ENCODE results near the gene NUDT7.

Gene NUDT7

DNA sequence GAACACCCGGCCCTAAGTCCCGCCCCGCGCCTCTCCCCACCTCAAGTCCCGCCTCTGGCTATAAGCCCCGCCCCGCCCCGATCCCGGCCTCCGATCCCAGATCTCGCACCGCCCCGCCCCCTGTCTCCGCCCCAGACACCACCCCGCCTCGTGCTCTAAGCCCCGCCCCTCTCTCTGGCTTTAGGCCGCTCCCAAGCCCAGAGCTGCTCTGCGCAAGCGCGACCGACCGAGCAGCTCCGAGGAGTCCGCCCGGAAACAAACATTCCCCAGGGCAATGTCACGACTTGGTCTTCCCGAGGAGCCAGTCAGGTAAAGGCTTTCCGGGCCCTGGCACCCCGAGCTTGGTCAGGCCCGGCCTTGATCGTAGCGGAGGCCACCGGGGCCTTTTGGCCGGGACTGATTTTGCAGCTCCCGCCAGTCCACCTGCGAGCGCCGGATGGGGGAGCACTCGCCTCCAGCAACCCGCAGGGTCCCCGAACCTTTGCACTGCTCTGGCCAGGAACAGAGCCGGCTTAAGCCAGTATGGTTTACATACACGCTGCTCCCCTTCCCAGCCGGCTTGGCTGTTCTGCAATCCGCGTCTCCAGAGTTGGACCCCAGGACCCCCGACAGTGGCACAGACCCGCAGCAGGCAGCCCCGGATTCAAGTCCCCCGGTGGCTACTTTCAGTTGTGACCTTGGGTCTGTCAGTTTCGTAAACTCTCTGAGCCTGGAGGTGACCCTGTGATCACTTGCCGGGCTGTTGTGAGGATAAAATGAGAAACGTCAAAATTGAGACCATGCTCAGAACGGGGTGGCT is at the start of gene NUDT7:
Gene NUDT7, plus strand, starts transcription at position 206 of the 799 bp plus-strand sequence. Its CDS starts 69 bp downstream, at position 275.
- DNase-seq (ENCODE audit: low read depth): peak; percentile 92

DNA sequence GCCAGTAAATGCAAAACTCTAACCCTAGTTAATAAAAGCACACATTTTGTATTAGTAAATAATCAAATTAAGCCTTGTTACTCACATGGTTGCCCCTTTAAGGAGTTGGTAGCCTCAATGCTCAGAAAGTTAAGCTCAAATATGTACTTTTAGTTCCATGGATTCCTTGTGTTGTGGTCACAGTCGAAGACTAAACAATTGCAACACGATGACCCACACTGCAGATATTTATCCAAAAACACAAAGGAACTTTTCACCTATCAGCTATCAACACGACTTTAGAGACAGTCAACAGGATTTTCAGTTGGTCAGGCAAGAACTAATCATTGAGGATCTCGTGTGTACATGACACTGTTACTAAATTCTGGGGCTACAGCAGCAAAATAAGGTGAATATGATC is 47.4 kb upstream of the NUDT7 start:
- DNase-seq (ENCODE audit: low read depth): no peak

DNA sequence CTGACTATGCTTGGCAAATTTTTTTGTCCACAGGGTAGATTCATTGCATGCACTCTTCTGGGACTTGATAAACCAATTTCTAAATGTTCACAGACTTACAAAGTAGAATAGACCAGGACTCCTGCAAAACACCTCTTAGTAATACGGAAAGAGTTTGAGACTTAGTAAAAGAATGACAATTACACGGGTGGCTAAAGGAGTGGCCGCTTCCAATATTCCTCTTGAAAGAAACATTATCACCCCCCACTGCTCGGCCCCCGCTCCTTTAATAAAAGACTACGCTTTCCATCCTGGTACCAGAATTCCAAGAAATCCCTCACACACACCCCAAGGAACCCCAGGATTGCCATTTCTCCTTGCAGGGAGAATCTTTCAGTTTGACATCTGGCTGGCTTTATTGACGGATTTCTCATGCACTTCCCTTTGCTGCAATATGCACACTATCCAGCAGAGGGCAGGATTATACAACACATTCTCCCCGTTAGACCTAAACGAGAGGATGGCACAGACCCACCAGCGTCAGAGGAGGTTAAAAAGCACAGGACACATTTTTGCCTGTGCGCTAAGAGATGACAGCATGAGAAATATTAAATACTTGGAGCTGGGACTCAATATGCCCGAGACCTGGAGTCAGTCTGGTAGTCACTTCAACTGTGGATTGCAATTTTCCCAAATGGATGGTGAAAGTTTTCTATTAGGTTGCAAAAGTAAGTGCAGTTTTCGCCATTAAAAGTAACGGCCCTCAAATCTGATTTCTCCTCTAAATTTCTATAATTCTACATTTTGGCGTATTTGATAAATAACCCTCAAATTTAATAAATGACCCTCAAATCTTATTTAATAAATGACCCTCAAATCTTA is 46.6 kb upstream of the NUDT7 start:
- DNase-seq (ENCODE audit: low read depth): peak; percentile 8

DNA sequence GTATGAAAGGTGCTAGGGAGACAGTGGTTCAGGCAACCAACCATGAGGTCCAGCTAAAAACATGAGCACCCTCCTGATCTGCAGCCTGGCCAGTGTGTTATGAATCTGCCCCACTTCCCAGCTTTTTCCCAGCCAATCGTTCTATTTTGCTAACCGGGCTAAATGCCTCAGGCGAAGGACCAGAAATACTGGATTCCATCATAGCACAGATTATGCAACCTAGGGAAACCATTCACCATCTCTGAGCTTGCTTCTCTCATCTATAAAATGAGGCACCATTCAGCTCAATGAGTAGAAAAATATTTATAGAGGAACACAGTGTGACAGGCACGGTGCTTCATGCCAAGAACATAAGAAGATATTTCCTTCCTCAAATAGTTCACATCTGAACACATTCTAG is 45.2 kb upstream of the NUDT7 start:
- DNase-seq (ENCODE audit: low read depth): no peak

DNA sequence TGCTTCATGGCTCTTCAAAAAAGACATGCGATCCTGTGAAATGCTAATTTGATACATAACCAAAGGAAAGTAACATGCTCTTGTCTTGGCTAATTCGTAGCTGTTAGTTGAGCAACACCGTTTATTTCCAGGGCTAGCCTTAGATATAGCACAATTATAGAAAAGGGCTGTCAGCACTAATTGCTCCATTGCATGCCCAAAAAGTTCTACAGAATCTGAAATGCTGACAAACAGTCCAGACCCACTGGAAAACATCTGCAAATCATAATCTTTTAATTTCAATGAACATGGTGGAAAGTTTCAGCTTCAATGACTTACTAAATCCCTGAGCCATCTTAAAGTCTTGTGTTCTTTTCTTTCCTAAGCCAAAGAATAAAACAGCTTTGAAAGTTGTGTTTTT is 42.9 kb upstream of the NUDT7 start:
- DNase-seq (ENCODE audit: low read depth): no peak

DNA sequence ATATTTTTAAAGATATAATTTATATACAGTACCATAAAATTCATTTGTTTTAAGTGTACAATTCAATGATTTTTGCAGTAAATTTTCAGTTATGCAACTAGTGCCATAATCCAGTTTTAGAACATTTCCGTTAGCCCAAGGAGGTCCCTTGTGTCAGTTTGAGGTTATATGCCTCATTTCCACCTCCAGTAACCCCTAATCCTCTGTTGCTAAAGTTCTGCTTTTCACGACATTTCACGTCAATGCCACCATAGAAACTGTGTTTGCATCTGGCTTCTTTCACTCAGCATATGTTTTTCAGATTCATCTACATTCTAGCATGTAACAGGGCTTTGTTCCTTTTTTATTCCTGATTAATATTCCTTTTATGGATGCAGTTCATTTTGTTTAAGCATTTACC is 42.4 kb upstream of the NUDT7 start:
- DNase-seq (ENCODE audit: low read depth): no peak

DNA sequence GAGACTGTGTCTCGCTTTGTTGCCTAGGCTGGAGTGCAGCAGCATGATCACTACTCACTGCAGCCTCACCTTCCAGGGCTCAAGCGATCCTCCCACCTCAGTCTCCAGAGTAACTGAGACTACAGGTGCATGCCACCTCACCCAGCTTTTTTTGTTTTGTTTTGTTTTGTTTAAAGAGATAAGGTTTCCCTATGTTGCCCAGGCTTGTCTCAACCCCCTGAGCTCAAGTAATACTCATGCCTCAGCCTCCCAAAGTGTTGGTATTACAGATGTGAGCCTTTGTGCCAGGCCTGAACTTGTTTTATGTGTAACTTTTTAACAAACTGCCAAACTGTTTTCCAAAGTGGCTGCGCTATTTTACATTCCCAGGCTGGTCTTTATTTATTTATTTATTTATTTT is 41.8 kb upstream of the NUDT7 start:
- no peak for DNase-seq (ENCODE audit: low read depth)

DNA sequence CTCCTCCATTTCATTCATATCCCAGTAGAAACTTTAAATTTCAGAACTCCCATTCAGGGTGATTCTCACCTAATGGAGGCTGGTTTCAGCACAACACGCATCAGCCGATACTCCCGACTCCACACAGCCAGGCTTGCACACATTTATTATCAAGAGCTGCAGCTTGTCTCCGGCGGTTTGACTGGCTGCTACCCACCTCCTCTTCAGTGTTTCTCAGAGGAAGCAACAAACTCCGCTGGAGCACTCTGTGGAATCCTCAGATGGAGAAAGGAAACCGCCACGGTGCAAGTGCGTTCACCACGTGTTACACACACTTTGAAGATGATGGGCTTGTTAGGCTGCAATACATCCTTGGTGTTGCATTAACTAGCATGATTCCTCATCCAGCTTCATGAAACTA is 39.7 kb upstream of the NUDT7 start:
- DNase-seq (ENCODE audit: low read depth): no peak

DNA sequence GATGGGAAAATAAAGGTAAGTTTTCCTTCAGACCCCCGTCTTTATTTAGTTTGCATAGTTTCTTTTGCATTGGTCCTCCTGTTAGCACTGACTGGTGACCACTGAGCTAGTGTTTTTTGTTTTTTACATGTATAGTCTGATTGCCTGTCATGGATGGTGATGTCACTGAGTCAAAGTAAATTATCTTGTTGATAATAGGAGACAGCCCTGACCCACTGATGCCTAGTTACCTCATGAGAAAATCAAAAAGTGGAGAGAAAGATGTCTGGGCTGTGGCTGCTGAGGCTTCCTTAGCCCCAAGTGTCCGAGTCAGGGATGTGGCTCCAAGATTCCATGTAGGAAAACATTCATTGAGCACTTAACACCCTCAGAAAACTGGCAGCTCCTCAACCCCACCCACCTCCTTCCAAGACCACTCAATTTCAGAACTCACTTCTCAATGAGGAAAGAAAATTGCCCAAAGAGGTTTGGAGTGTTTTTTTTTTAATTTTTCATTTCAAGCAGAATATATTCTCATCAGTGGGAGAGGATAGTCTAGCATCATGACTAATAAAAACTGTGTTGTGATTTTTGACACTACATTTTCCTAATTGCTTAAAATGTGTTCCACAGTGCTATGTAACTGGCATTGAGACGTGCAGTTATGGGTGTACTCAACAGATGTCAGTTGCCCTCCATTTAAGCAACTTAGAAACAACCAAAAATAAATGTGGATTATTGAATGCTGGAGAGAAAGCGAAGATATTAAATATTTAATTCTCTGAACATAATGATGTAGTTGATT is 38.7 kb upstream of the NUDT7 start:
- DNase-seq (ENCODE audit: low read depth): no peak

DNA sequence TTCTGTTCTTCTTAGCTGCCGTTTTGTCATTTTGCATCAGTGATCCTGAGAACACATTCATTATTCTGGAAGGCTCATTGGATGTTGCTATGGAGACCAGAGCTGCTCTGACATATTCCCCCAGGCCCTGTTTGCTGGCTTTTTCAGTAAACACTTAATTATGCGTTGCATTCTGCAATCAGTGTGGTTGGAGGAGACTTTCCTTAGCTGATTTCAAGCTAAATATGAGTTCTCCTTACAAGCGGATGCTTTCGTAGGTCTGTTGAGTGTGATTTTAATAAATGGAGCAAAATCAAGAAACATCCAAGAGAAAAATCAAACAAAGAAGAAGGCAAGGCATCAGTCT is 38.2 kb upstream of the NUDT7 start:
- no peak for DNase-seq (ENCODE audit: low read depth)

DNA sequence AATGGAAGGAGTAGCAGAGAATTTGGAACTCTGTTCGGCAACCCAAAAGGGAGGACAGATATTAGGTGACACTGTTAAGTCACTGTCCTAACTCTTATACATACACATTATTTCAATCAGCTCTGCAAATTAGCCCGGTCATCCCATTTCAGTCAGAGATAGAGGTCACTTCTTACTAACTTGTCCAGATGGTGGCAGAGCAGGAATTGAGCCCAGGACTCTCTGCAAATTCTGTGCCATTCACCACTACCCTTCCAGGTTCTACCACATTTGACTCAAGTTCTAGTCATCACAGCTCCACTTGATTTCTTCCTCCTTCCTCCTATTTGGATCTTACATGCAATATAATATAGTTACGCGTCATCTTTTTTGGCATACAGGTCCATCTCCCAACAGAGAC is 35.9 kb upstream of the NUDT7 start:
- DNase-seq (ENCODE audit: low read depth): no peak

DNA sequence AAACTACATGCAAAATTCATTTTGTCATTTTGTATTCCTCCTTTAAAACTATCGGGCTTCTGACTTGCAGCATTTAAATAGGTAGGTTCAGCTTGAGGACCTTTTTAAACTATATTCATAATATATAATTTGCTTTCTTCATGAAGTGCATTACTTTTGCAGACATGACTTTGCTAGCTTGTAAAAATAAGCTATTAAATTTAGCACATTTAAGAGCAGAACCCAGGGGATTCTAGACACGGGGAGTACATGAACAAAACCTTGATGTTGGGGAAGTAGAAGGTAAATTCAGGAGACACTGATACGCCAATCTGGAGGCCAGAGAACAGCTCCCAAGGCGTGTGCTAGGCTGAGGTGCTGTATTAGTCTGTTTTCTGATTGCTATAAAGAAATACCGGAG is 32.3 kb upstream of the NUDT7 start:
- DNase-seq (ENCODE audit: low read depth): no peak

DNA sequence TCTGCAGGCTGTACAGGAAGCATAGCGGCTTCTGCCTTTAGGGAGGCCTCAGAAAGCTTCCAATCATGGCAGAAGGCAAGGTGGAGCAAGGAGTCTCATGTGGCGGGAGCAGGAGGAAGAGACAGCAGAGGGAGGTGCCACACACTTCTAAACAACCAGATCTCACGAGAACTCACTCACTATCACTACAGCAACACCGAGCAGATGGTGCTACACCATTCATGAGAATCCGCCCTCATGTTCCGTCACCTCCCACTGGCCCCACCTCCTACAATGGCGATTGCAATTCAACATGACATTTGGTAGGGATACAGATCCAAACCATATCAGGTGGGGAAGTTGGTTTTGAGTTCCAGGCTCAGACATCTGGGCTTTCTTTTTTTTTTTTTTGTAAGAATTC is 31.9 kb upstream of the NUDT7 start:
- no peak for DNase-seq (ENCODE audit: low read depth)

DNA sequence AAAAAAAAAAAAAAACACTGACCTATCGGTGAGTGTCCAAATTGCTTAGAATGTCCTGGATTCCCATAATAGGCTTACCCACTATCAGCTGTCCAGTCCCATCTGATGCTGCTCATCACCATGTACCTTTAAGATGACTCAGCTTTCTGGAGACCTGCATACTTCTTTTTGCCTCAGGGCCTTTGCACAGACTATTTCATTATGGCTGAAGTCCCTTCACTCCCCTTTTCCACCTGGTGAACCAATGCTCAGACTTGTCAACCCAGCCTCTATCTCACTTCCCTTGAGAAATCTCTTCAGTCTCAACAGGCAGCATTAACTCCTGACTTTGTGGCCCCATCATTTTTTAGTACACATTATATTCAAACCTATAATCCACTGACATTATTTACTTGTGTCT is 29.7 kb upstream of the NUDT7 start:
- DNase-seq (ENCODE audit: low read depth): no peak

DNA sequence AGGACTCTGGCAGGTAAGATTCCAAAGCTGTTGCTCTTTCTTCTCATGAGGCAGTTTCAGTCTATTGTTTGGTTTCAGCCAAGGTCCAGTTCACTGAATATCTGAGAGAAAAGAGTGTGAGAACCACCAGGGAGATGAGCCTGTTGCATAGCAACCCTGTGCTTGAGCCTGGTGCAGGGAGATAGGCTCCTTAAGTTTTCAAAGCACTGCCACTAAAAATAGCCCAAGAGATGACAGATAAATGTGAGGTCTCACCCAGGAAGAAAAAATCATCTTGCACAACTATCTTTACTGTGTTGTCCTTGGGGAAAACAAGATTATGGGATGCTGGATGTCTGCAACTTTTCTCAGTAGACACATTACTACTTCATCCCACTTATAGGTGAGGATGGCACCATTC is 26.2 kb upstream of the NUDT7 start:
- DNase-seq (ENCODE audit: low read depth): no peak

DNA sequence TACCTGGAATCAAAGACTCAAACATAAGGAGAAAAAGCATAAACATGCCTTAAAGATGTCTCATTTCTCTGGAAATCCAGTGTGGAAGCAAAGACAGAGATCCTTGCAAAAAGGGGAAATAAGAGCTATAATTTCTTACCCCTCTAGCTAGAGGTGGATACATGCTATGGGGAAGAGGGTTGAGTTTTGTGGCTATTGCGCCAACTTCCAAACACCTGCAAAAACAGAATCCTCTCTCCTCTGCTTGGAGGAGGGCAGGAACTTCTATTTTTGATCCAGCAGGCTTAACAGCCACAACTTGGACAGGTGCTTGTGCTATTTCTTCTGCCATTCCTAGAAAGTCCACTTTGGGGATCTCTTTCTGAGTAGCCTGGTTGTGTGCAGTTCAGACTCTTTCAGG is 21.5 kb upstream of the NUDT7 start:
- DNase-seq (ENCODE audit: low read depth): no peak

DNA sequence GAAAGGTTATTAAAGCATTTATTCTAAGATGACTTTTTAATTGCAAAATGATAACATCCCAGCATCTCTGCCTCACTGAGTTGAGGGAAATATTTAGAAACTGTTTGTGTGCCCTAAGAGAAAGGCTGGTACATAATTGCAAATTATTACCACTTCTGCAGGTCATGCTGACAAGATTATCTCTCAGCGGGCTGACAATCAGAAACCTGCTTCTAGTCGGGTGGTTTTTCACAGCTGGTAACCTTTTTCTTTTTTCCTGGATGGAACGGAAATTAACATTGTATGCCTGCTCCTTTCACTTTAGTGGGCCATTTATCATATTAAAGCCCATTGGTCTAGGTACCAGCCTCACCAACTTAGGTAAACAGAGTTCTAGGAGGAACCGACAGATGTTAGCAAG is 17.0 kb upstream of the NUDT7 start:
- DNase-seq (ENCODE audit: low read depth): no peak

DNA sequence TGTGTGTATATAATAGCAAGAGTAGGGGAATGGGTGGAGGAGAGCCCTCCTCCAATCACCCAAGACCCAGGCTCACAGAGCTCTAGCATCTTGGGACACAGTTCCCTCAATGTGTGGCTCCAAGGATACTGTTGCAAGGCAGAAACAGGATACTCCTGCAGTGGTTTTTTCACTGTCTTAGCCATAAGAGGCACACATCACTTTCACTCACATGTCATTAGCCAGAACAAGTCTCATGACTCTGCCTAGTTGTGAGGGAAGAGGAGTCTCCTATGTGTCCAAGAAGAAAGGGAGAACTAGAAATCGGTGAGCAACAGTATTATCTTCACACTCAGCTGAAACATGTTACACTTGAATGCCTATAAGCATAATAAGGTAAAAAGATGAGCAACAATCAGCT is 11.1 kb upstream of the NUDT7 start:
- DNase-seq (ENCODE audit: low read depth): no peak

DNA sequence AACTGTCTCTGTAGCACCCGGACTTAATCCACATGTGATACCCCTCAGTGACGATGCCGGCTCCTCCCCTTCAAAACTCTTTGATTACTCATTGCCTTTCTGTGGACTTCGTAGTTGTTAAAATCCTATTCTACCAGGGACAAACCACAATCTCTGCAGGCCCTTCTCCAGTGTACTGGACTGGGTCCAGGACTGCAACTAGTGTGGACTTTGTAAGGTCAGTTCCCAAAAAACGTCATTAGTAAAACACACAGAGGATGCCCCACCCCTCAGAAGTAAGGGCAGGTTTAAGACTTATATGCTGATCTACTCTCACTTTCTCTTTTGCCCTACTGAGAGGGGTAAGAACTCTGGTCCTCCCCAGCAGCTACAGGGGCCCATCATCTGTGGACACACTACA is 10.5 kb upstream of the NUDT7 start:
- no peak for DNase-seq (ENCODE audit: low read depth)

DNA sequence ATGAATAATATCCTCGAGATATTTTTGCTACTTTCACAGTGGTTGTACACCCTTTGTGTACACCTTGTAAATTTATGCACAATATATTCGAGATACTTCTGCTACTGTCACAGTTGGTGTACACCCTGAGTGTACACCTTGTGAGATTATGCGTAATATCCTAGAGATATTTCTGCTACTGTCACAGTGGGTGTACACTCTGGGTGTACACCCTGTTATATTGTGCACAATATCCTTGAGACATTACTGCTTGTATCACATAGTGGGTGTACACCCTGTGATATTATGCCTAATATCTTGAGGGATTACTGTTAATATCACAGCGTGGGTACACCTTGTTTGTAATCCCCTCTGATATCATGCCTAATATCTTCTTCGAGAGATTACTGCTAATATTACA is 7.2 kb upstream of the NUDT7 start:
- DNase-seq (ENCODE audit: low read depth): no peak

DNA sequence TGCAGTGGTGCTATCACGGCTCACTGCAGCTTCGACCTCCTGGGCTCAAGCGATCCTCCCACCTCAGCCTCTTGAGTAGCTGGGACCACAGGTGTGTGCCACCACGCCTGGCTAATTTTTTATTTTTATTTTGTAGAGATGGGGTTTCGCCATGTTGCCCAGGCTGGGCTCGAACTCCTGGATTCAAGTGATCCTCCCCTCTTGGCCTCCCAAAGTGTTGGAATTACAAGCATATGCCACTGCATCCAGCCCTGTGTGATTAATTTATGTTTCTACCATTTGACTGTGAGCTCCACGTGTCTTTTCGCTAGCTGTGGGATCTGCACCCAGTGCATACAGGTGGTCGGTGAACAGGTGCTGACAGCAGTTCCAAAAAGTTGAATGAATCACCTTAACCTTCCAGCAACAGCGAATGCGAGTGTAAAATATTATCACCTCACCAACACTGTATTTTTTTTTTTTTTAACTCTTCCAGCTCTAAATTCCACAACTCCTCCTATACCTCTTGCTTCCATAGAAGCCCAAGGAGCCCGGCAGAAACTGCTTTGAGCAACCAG is 484 bp upstream of the NUDT7 start:
- no peak for DNase-seq (ENCODE audit: low read depth)

DNA sequence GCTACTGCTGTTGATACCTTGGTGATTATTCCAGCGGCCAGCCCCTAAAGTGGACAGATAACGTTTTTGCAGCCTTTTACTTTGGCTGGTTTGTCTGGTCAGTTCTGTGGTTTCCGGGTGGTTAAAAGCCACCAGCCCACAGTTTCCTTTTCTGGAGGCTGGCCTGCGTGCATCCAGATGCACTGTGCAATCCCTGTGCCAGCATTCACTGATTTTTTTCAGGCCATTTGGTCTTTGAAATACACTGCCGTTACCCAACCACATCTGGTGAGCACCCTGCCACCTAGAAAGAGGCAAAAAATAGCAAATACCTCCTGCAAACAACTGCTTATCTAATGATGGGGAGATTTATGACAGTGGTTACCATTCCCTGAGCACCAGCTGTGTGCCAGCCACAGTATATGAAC is 797 bp downstream of the NUDT7 start:
- DNase-seq (ENCODE audit: low read depth): no peak

DNA sequence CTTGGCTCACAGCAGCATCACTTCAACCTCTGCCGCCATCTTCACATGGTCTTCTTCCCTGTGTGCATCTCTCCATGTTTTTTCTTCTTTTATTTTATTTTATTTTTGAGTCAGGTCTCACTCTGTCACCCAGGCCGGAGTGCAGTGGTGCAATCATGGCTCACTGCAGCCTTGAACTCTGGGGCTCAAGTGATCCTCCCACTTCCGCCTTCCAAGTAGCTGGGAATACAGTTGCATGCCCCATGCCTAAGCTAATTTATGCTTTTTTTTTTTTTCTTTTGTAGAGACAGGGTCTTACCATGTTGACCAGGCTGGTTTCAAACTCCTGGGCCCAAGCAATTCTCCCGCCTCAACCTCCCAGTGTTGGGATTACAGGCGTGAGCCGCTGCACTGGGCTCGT is 1.9 kb downstream of the NUDT7 start:
- DNase-seq (ENCODE audit: low read depth): no peak

All from stimulated activated CD8-positive, alpha-beta memory T cell treated with anti-CD3 and anti-CD28 coated beads, Interleukin-12 subunit alpha, Interleukin-12 subunit beta, amount 100 ng/mL, for 4 hours (primary cell).